ENCODE measurements around the gene ZCCHC18.

DNA sequence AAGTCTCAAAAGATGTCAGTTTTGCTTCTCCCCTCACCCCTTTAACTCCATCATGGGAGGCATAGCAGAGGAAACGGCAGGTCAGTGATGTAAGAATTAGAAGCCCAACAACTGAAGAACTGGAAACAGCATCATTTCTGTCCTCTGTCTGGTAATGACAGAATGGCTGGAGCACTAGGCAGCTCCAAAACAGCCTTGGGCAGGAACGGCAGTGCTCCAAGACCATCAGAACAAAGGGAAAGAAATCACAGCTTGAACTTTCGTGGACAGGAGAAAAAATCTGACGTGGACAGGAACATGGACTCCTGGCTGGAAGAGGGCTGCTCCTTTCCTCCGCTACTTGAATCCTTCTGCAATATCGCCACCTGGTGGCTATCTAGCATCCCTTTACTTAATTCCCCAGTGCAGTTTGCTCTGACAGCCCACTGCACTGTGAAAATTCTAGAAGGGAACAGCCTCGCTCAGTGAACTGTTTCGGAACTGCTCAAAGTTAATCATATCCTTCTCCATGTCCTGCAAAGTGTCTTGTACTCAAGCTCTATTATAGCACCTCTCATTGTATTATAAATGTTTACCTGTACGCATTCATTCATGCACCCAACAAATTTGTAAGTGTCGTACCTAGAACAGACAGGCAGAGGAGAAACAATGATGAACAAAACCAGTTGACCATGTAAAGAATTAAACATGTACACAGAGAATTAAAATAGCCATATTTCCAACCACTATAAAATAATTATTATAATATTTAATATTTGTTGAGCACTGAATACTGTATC lies 24.1 kb downstream of the ZCCHC18 start:
- TF ChIP-seq, protein P1, sequence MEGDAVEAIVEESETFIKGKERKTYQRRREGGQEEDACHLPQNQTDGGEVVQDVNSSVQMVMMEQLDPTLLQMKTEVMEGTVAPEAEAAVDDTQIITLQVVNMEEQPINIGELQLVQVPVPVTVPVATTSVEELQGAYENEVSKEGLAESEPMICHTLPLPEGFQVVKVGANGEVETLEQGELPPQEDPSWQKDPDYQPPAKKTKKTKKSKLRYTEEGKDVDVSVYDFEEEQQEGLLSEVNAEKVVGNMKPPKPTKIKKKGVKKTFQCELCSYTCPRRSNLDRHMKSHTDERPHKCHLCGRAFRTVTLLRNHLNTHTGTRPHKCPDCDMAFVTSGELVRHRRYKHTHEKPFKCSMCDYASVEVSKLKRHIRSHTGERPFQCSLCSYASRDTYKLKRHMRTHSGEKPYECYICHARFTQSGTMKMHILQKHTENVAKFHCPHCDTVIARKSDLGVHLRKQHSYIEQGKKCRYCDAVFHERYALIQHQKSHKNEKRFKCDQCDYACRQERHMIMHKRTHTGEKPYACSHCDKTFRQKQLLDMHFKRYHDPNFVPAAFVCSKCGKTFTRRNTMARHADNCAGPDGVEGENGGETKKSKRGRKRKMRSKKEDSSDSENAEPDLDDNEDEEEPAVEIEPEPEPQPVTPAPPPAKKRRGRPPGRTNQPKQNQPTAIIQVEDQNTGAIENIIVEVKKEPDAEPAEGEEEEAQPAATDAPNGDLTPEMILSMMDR (IDR thresholded peaks at IDR 0.05), result peak; percentile 80
- TF ChIP-seq JUND (IDR thresholded peaks at IDR 0.05) (no peak), NFIC (IDR thresholded peaks at IDR 0.05; ENCODE audit: borderline replicate concordance) (no peak), POLR2AphosphoS5 (IDR thresholded peaks at IDR 0.05; ENCODE audit: low read depth, low read length) (no peak), TEAD4 (IDR thresholded peaks at IDR 0.05; ENCODE audit: borderline replicate concordance, insufficient read depth) (no peak), RAD21 (IDR thresholded peaks at IDR 0.05; ENCODE audit: low read length) (peak; percentile 81), NRF1 (IDR thresholded peaks at IDR 0.05; ENCODE audit: low read depth, low read length) (no peak), RFX5 (IDR thresholded peaks at IDR 0.05; ENCODE audit: low read length) (no peak), YY1 (IDR thresholded peaks at IDR 0.05; ENCODE audit: low read depth) (peak; percentile 26; the same call in 1 of the 2 replicates), EP300 (IDR thresholded peaks at IDR 0.05; ENCODE audit: borderline replicate concordance in 1 of 2, low read depth in 1 of 2, low read length in 1 of 2) (no peak)
- TF ChIP-seq, protein P2, sequence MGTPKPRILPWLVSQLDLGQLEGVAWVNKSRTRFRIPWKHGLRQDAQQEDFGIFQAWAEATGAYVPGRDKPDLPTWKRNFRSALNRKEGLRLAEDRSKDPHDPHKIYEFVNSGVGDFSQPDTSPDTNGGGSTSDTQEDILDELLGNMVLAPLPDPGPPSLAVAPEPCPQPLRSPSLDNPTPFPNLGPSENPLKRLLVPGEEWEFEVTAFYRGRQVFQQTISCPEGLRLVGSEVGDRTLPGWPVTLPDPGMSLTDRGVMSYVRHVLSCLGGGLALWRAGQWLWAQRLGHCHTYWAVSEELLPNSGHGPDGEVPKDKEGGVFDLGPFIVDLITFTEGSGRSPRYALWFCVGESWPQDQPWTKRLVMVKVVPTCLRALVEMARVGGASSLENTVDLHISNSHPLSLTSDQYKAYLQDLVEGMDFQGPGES (IDR thresholded peaks at IDR 0.05; ENCODE audit: low read depth, low read length), result no peak
- TF ChIP-seq, protein P3, sequence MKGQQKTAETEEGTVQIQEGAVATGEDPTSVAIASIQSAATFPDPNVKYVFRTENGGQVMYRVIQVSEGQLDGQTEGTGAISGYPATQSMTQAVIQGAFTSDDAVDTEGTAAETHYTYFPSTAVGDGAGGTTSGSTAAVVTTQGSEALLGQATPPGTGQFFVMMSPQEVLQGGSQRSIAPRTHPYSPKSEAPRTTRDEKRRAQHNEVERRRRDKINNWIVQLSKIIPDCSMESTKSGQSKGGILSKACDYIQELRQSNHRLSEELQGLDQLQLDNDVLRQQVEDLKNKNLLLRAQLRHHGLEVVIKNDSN (IDR thresholded peaks at IDR 0.05; ENCODE audit: borderline replicate concordance, low read depth), result no peak
- TF ChIP-seq, protein P4, sequence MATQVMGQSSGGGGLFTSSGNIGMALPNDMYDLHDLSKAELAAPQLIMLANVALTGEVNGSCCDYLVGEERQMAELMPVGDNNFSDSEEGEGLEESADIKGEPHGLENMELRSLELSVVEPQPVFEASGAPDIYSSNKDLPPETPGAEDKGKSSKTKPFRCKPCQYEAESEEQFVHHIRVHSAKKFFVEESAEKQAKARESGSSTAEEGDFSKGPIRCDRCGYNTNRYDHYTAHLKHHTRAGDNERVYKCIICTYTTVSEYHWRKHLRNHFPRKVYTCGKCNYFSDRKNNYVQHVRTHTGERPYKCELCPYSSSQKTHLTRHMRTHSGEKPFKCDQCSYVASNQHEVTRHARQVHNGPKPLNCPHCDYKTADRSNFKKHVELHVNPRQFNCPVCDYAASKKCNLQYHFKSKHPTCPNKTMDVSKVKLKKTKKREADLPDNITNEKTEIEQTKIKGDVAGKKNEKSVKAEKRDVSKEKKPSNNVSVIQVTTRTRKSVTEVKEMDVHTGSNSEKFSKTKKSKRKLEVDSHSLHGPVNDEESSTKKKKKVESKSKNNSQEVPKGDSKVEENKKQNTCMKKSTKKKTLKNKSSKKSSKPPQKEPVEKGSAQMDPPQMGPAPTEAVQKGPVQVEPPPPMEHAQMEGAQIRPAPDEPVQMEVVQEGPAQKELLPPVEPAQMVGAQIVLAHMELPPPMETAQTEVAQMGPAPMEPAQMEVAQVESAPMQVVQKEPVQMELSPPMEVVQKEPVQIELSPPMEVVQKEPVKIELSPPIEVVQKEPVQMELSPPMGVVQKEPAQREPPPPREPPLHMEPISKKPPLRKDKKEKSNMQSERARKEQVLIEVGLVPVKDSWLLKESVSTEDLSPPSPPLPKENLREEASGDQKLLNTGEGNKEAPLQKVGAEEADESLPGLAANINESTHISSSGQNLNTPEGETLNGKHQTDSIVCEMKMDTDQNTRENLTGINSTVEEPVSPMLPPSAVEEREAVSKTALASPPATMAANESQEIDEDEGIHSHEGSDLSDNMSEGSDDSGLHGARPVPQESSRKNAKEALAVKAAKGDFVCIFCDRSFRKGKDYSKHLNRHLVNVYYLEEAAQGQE (IDR thresholded peaks at IDR 0.05; ENCODE audit: low read depth, low read length), result no peak
